ENCODE data around the gene ANXA11. TPM values are rescaled to one million over a fixed set of nuclear protein-coding genes. Genes with fewer than 3 reads are reported as not detected.
A peak's percentile ranks its signal among the peaks of the same experiment; 100 is the strongest.
"Not testable (repeated sequence)": the region's sequence is repeated elsewhere in the genome, so short reads cannot be mapped to it uniquely, and the experiment has no call there.

Gene ANXA11
- 100 to 1,000 TPM; 153 to 159 TPM for total RNA-seq
- 161 TPM for polyA plus RNA-seq (2013, experiment 1 of 2)
- 182 TPM for polyA plus RNA-seq (2013, experiment 2 of 2)
- 52.9 to 353 (median 209) reads per million in 172 experiments for total RNA-seq

GRCh38 chr10:80205477-80206276 is at the start of gene ANXA11:
Gene ANXA11 (minus strand): TSS chr10:80205537. CDS start chr10:80172861, 32,676 bp downstream.
- ChIA-PET CTCF (interaction anchor here (1.0 kb wide), 2 partner anchors 10 to 18 kb away, joined by 3 read pairs; no protein-coding TSS in a partner anchor), POLR2A (interaction anchor here (0.6 to 6.5 kb wide), 11 partner anchors 12 to 202 kb away, joined by 3 to 218 read pairs (median 4); partner anchors contain the start of genes PRXL2A and TMEM254)
- intact Hi-C loops (cut with DNase I, micrococcal nuclease), result loop anchor here (1.0 to 10.0 kb wide), 7 partner anchors 9 to 761 kb away; partner anchors contain the start of genes TMEM254 (in 1 of the 2) and ZCCHC24 (in 1 of the 2)
- Mint-ChIP-seq H3K36me3 (ENCODE audit: low read depth) (peaks cover 27% of the 10 kb centered on the region), H3K4me1 (ENCODE audit: low read depth) (peaks cover 56% of the 10 kb centered on the region), H3K27me3 (no peaks in the 10 kb centered on the region), H3K27ac (peak within 1 kb of the TSS; percentile 96), H3K4me3 (peak within 1 kb of the TSS; percentile 90), H3K9me3 (no peaks in the 10 kb centered on the region)
- peaks cover 53% of the 10 kb centered on the region for H3K4me1 ChIP-seq (ENCODE audit: insufficient read depth, low read length)
- ATAC-seq (ENCODE audit: poor library complexity), result peak; percentile 79
- peaks cover 13% of the 10 kb centered on the region for H3K36me3 ChIP-seq (ENCODE audit: insufficient read depth, low read length)
- peak; percentile 72 to 94 (median 88) for DNase-seq
- no peak for TF ChIP-seq CTCF (IDR thresholded peaks at IDR 0.05)
- peak within 1 kb of the TSS; percentile 72 to 86 for H3K27ac ChIP-seq (ENCODE audit: low read depth in 1 of 2, low read length in 2 of 2)
- no peaks in the 10 kb centered on the region for H3K9me3 ChIP-seq (ENCODE audit: control insufficient read depth in 1 of 2, insufficient read depth in 1 of 2, low read length in 2 of 2)
- H3K4me3 ChIP-seq (ENCODE audit: low read length), result peak within 1 kb of the TSS; percentile 86
- no peaks in the 10 kb centered on the region for H3K27me3 ChIP-seq (ENCODE audit: control insufficient read depth in 1 of 2, insufficient read depth in 2 of 2, low read length in 2 of 2)

GRCh38 chr10:80254726-80255125 is 49.4 kb upstream of the ANXA11 start:
- H3K36me3 ChIP-seq (ENCODE audit: insufficient read depth, low read length); H3K36me3 Mint-ChIP-seq (ENCODE audit: low read depth); DNase-seq; H3K27ac ChIP-seq (ENCODE audit: low read depth in 1 of 2, low read length in 2 of 2); H3K4me3 Mint-ChIP-seq; H3K27me3 ChIP-seq (ENCODE audit: control insufficient read depth in 1 of 2, insufficient read depth in 2 of 2, low read length in 2 of 2); ATAC-seq (ENCODE audit: poor library complexity); POLR2A ChIA-PET; H3K4me1 ChIP-seq (ENCODE audit: insufficient read depth, low read length); H3K4me1 Mint-ChIP-seq (ENCODE audit: low read depth); H3K27ac Mint-ChIP-seq; CTCF ChIA-PET; H3K9me3 Mint-ChIP-seq; H3K9me3 ChIP-seq (ENCODE audit: control insufficient read depth in 1 of 2, insufficient read depth in 1 of 2, low read length in 2 of 2); H3K4me3 ChIP-seq (ENCODE audit: low read length); H3K27me3 Mint-ChIP-seq: not testable (repeated sequence)
- intact Hi-C loops (cut with DNase I, micrococcal nuclease), result loop anchor here in 1 of 2 experiments (10.0 kb wide), 1 partner anchor 690 kb away; the partner anchor contains the start of gene SFTPA2

GRCh38 chr10:80253963-80254271 is 48.6 kb upstream of the ANXA11 start:
- DNase-seq; H3K27ac ChIP-seq (ENCODE audit: low read depth in 1 of 2, low read length in 2 of 2); H3K9me3 ChIP-seq (ENCODE audit: control insufficient read depth in 1 of 2, insufficient read depth in 1 of 2, low read length in 2 of 2); H3K27ac Mint-ChIP-seq; ATAC-seq (ENCODE audit: poor library complexity); H3K4me1 ChIP-seq (ENCODE audit: insufficient read depth, low read length); CTCF ChIA-PET; H3K4me3 ChIP-seq (ENCODE audit: low read length); H3K36me3 Mint-ChIP-seq (ENCODE audit: low read depth); POLR2A ChIA-PET; H3K4me1 Mint-ChIP-seq (ENCODE audit: low read depth); H3K27me3 Mint-ChIP-seq; H3K36me3 ChIP-seq (ENCODE audit: insufficient read depth, low read length); H3K27me3 ChIP-seq (ENCODE audit: control insufficient read depth in 1 of 2, insufficient read depth in 2 of 2, low read length in 2 of 2); H3K4me3 Mint-ChIP-seq; H3K9me3 Mint-ChIP-seq: not testable (repeated sequence)
- intact Hi-C loops (cut with DNase I, micrococcal nuclease), result loop anchor here in 1 of 2 experiments (10.0 kb wide), 1 partner anchor 689 kb away; the partner anchor contains the start of gene SFTPA2

- no peak for ATAC-seq (ENCODE audit: poor library complexity)
Observed at GRCh38 chr10:80253266-80253962, 48.1 kb upstream of the ANXA11 start.

More at GRCh38 chr10:80253266-80253962, 48.1 kb upstream of the ANXA11 start:
- Mint-ChIP-seq H3K9me3 (no peaks in the 10 kb centered on the region), H3K4me1 (ENCODE audit: low read depth) (no peaks in the 10 kb centered on the region), H3K36me3 (ENCODE audit: low read depth) (no peaks in the 10 kb centered on the region), H3K27me3 (no peaks in the 10 kb centered on the region), H3K27ac (no peak overlapping the region), H3K4me3 (no peak overlapping the region)
- Histone ChIP-seq H3K9me3 (ENCODE audit: control insufficient read depth in 1 of 2, insufficient read depth in 1 of 2, low read length in 2 of 2) (no peaks in the 10 kb centered on the region), H3K27ac (ENCODE audit: low read depth in 1 of 2, low read length in 2 of 2) (no peak overlapping the region), H3K36me3 (ENCODE audit: insufficient read depth, low read length) (no peaks in the 10 kb centered on the region), H3K27me3 (ENCODE audit: control insufficient read depth in 1 of 2, insufficient read depth in 2 of 2, low read length in 2 of 2) (no peaks in the 10 kb centered on the region), H3K4me1 (ENCODE audit: insufficient read depth, low read length) (no peaks in the 10 kb centered on the region), H3K4me3 (ENCODE audit: low read length) (no peak overlapping the region)
- CTCF ChIA-PET, result no interaction called here
- DNase-seq, result peak in 1 of 14 experiments; percentile 1
- intact Hi-C loops (cut with DNase I, micrococcal nuclease), result loop anchor here in 1 of 2 experiments (10.0 kb wide), 1 partner anchor 689 kb away; the partner anchor contains the start of gene SFTPA2
- TF ChIP-seq CTCF (IDR thresholded peaks at IDR 0.05), result no peak
- POLR2A ChIA-PET, result no interaction called here

All from CD4-positive, alpha-beta T cell (primary cell).